NCI-H82 treated with DMSO at 0.1 percent for 48 hours (cell line): ENCODE data around the gene PERP.
"Not testable (repeated sequence)": the region's sequence is repeated elsewhere in the genome, so short reads cannot be mapped to it uniquely, and the experiment has no call there.

Experiments
- DNase-seq: peaks from one replicate; lab custom pipeline; 2025; ENCODE audit not compliant: unreplicated experiment; lab: John Stamatoyannopoulos, UW

PERP gene

GRCh38 chr6:138107078-138107751 is at the start of gene PERP:
PERP (minus strand) TSS chr6:138107419; CDS start chr6:138107340, 79 bp downstream.
- DNase-seq, result no peak

GRCh38 chr6:138155443-138155842 is 48.2 kb upstream of the PERP start:
- no peak for DNase-seq

- DNase-seq, result no peak
These were observed 39.3 kb upstream of the PERP start for GRCh38 chr6:138146544-138146943.

GRCh38 chr6:138145402-138145801 is 38.2 kb upstream of the PERP start:
- no peak for DNase-seq

DNA sequence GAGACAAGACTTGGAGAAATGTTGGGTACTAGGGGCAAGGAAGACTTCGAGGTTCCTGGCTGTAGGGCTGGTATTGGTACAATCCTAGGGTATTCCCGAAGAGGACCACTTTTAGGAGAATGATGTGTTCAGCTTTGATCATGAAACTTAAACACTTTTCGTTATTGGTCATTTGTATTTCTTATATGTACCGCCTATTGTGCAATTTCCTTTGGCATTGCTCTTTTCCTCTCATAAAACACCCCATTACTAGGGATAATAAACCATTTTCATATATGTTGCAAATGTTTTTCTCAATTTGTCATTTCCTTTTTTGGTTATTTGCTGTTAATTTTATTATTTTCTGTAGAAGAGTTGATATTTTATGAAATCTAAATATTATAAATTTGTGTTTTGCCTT is 35.6 kb upstream of the PERP start:
- DNase-seq, result no peak

- DNase-seq, result no peak
These were observed 22.0 kb upstream of the PERP start for GRCh38 chr6:138129190-138129589.

- DNase-seq, result no peak
These were observed 20.9 kb upstream of the PERP start for GRCh38 chr6:138128096-138128495.

DNA sequence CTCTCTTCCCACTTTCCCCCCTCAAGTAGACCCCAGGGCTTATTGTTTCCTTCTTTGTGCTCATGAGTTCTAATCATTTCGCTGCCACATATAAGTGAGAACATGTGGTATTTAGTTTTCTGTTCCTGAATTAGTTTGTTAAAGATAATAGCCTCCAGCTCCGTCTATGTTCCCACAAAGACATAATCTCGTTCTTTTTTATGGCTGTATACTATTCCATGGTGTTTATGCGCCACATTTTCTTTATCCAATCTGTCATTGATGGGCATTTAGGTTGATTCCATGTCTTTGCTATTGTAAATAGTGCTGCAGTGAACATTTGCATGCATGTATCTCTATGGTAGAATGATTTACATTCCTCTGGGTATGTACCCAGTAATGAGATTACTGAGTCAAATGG is 16.9 kb upstream of the PERP start:
- no peak for DNase-seq

GRCh38 chr6:138119976-138120375 is 12.8 kb upstream of the PERP start:
- DNase-seq, result no peak

- not testable (repeated sequence) for DNase-seq
These were observed 12.0 kb upstream of the PERP start for GRCh38 chr6:138119229-138119628.

- no peak for DNase-seq
These were observed 10.2 kb upstream of the PERP start for GRCh38 chr6:138117376-138117914.

- no peak for DNase-seq
These were observed 9.4 kb upstream of the PERP start for GRCh38 chr6:138116661-138116999.

DNA sequence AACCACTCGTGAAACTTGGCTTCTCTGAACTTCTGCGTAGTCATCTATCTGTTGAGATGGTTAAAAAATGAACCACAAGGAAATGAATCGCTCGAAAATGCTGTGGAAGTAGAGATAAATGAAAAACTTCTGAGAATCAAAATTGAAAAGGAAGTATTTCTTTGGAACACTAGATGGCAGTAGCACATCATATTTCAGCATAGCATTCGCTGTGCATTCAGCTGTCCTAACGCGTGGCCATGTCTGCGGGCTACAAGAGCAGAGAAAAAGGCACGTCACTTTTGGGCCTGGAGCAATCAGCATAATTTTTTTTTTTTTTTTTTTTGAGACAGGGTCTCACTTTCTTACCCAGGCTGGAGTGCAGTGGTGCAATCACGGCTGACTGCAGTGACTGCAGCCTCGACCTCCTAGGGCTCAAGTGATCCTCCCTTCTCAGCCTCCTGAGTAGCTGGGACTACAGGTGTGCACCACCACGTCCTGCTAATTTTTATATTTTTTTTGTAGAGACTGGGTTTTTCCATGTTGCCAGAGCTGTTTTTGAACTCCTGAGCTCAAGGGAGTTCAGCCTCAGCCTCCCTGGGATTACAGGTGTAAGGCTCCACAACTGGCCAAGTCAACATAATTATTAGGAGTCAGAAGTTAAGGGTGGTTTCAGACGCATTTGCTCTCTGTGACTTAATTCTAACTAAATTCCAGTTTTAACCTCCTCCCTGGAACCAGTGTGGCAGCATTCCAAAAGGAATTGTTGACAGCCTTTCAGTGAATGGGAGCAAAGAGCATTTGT is 8.8 kb upstream of the PERP start:
- DNase-seq, result no peak

GRCh38 chr6:138115201-138115600 is 8.0 kb upstream of the PERP start:
- DNase-seq, result no peak

GRCh38 chr6:138113588-138114210 is 6.5 kb upstream of the PERP start:
- no peak for DNase-seq

DNA sequence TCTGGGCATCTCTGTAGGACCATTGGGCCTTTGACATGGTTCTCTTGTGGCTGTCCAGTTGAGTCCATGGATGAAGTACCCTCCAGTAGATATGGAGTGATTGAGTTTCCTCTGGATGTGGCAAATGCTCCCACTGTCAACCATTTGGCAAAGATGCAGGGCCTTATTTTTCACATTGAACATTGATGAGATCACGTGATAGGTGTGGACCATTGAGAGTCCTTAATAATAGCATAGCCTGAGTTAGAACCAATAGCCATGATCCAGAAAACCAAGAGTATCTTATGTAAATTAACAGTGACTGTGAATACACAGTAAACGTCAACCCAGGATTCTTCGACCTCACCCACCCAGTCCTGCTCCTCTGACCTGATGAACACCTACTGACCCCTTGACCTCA is 3.0 kb upstream of the PERP start:
- no peak for DNase-seq

DNA sequence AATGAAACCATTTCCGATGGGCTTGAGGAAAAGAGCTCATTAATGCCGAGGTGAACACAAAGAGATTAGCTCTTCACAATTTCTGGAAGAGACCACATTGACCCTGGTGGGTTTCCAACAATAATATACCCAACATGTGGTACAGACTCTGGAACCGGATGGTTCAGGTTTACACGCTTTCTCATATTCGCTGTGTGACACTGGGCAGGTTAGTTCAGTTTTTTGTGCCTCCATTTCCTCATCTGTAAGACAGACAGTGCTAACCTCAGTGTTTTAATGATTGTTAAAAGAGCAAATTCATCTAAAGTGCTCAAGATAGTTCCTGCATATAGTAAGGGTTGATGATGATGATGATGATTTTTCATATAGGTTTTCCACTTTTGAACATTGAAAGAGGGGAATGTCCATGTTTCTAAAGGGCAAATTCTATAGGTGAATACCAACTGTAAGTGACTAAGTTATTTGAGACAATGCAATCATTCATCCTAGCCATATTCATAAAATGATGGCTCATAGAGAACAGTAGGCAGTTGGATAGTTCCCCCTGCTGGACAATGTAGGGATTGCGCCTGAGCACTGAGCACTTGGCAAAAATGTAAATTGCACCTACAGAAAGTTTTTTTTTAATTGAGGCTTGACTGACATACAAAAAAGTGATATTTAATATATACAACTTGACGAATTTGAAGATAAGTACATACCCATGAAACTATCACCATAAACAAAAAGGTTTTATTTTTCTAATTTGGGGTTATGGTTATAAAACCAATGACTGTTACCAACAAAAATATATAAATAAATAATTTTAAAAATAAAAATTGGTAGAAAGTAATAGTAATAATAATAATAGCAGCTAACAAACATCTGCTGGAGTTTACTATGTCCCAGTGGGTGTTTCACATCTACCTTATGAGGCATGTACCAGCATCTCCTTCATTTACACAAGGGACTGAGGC is 2.1 kb upstream of the PERP start:
- DNase-seq, result peak; percentile 27

DNA sequence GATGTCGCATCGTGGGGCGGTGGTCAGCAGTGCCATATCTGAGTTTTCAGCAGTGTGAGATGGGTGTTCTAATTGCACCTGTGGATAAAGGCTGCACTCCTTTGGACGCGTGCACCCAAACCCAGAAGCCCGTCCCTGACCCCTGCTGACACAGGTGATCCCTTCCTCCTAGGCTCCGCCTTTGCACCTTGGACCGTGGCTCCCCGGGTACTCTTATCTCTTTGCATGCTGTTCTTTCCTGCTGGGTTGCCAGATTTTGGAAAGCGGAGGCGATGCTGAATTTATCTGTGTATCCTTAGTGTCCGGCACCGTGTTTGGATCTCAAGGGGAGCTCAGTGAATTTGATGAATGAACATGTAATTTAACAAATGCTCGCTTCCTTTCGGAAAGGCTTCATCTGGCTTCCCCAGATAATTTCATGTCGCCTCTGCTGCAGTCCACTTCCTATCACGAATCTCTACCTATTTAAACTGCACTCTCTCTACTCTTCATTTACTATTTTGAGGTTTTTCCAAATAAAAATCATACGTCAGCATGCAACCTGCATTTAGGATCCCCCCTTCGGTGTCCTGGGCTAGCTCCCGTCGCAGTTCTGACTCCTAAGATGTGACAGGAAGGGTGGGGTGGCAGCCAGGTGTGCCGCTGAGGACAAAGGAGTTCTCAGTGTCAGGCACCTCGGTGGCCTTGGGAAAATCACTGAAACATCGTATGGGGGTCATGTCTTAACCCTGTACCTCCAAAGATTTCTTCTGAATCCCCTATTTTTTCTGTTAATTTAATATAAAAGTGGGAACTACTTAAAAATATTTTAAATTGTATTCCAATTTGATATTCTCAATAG is 753 bp upstream of the PERP start:
- no peak for DNase-seq

- no peak for DNase-seq
These were observed 548 bp downstream of the PERP start for GRCh38 chr6:138106665-138107077.
